ENCODE measurements around the gene RHEBL1. TPM values are rescaled to one million over a fixed set of nuclear protein-coding genes. Genes with fewer than 3 reads are reported as not detected.

The RHEBL1 gene
- total RNA-seq, 1 experiment from 2014 or later: 2.9 TPM

GRCh38 chr12:49051777-49052438 lies 17.9 kb downstream of the RHEBL1 start:
- peaks cover 26% of the 10 kb centered on the region for H3K79me2 ChIP-seq (ENCODE audit: low read depth)
- no TSS peak for BruUV-seq (replicated peaks)
- peaks cover 40% of the 10 kb centered on the region for H4K20me1 ChIP-seq (ENCODE audit: insufficient read depth)
- no peaks in the 10 kb centered on the region for H3K9me2 ChIP-seq (ENCODE audit: insufficient read depth)
- H3K4me2 ChIP-seq: no peak overlapping the region
- no peak for TF ChIP-seq CTCF (conservative IDR thresholded peaks at IDR 0.05)
- TF ChIP-seq EZH2 (IDR thresholded peaks at IDR 0.05; ENCODE audit: low read depth): no peak
- ChIA-PET CTCF (no interaction called here), POLR2A (ENCODE audit: unreplicated experiment) (no interaction called here)
- no peak overlapping the region for H3K27ac ChIP-seq
- H3K9me3 ChIP-seq (ENCODE audit: insufficient read depth, low read depth): no peaks in the 10 kb centered on the region
- H2AFZ ChIP-seq: no peak overlapping the region
- no peaks in the 10 kb centered on the region for H3K27me3 ChIP-seq (ENCODE audit: insufficient read depth, low read depth)
- peaks cover 8% of the 10 kb centered on the region for H3K4me1 ChIP-seq (replicated peaks; ENCODE audit: insufficient read depth)
- no peak for DNase-seq
- H3K4me3 ChIP-seq: no peak overlapping the region
- intact Hi-C loops (cut with micrococcal nuclease; ENCODE audit: unreplicated experiment): no loop called here
- no peaks in the 10 kb centered on the region for H3F3A ChIP-seq (ENCODE audit: insufficient read depth, low read depth)
- peaks cover 25% of the 10 kb centered on the region for H3K36me3 ChIP-seq (ENCODE audit: low read depth)

- intact Hi-C loops (cut with micrococcal nuclease; ENCODE audit: unreplicated experiment): no loop called here
- peaks cover 35% of the 10 kb centered on the region for H4K20me1 ChIP-seq (ENCODE audit: insufficient read depth)
- H3K4me1 ChIP-seq (replicated peaks; ENCODE audit: insufficient read depth): peaks cover 3% of the 10 kb centered on the region
- H3K9me2 ChIP-seq (ENCODE audit: insufficient read depth): no peaks in the 10 kb centered on the region
- peaks cover 21% of the 10 kb centered on the region for H3K79me2 ChIP-seq (ENCODE audit: low read depth)
- H3F3A ChIP-seq (ENCODE audit: insufficient read depth, low read depth): no peaks in the 10 kb centered on the region
- ChIA-PET CTCF (no interaction called here), POLR2A (ENCODE audit: unreplicated experiment) (no interaction called here)
- H3K36me3 ChIP-seq (ENCODE audit: low read depth): peaks cover 25% of the 10 kb centered on the region
- DNase-seq: no peak
- no peaks in the 10 kb centered on the region for H3K9me3 ChIP-seq (ENCODE audit: insufficient read depth, low read depth)
- H3K4me2 ChIP-seq: no peak overlapping the region
- H2AFZ ChIP-seq: no peak overlapping the region
- no peak for TF ChIP-seq CTCF (conservative IDR thresholded peaks at IDR 0.05)
- TF ChIP-seq EZH2 (IDR thresholded peaks at IDR 0.05; ENCODE audit: low read depth): no peak
- H3K4me3 ChIP-seq: no peak overlapping the region
- H3K27me3 ChIP-seq (ENCODE audit: insufficient read depth, low read depth): no peaks in the 10 kb centered on the region
- no peak overlapping the region for H3K27ac ChIP-seq
- BruUV-seq (replicated peaks): no TSS peak
These were observed 18.4 kb downstream of the RHEBL1 start for GRCh38 chr12:49051373-49051764.

- no peak for DNase-seq
- H3F3A ChIP-seq (ENCODE audit: insufficient read depth, low read depth): no peaks in the 10 kb centered on the region
- POLR2A ChIA-PET (ENCODE audit: unreplicated experiment): no interaction called here
- no peaks in the 10 kb centered on the region for H3K27me3 ChIP-seq (ENCODE audit: insufficient read depth, low read depth)
- peaks cover 25% of the 10 kb centered on the region for H3K36me3 ChIP-seq (ENCODE audit: low read depth)
- peaks cover 28% of the 10 kb centered on the region for H4K20me1 ChIP-seq (ENCODE audit: insufficient read depth)
- no TSS peak for BruUV-seq (replicated peaks)
- H3K79me2 ChIP-seq (ENCODE audit: low read depth): peaks cover 14% of the 10 kb centered on the region
- no peaks in the 10 kb centered on the region for H3K4me1 ChIP-seq (replicated peaks; ENCODE audit: insufficient read depth)
- H3K9me3 ChIP-seq (ENCODE audit: insufficient read depth, low read depth): no peaks in the 10 kb centered on the region
- no peak overlapping the region for H3K4me2 ChIP-seq
- no peak overlapping the region for H2AFZ ChIP-seq
- H3K9me2 ChIP-seq (ENCODE audit: insufficient read depth): no peaks in the 10 kb centered on the region
- H3K27ac ChIP-seq: no peak overlapping the region
- CTCF ChIA-PET: interaction anchor here (0.6 to 1.2 kb wide), 2 partner anchors 23 to 1143 kb away, joined by 3 to 7 read pairs; no protein-coding TSS in a partner anchor
- intact Hi-C loops (cut with micrococcal nuclease; ENCODE audit: unreplicated experiment): no loop called here
- TF ChIP-seq CTCF (conservative IDR thresholded peaks at IDR 0.05): no peak
- TF ChIP-seq EZH2 (IDR thresholded peaks at IDR 0.05; ENCODE audit: low read depth): no peak
- no peak overlapping the region for H3K4me3 ChIP-seq
These were observed 19.0 kb downstream of the RHEBL1 start for GRCh38 chr12:49050507-49051372.
